Upper lobe of right lung (tissue), 1 donor: Measurements from ENCODE around the gene STRBP. TPM values are rescaled to one million over a fixed set of nuclear protein-coding genes. Genes with fewer than 3 reads are reported as not detected.

Source experiments
- ATAC-seq: fragments of 200-7000 bp; cut with Tn5 transposase; one replicate; pipeline ENCODE4 v1.9.1; 2020; ENCODE audit warnings: mild to moderate bottlenecking, moderate library complexity
- DNase-seq: peaks from one replicate; pipeline ENCODE4 v3.0.0-alpha.2; 2020
- H3K27ac ChIP-seq: fragments of 200-600 bp; one replicate; pipeline ENCODE4 v1.8.0; 2022
- H3K27me3 ChIP-seq: fragments of 200-600 bp; one replicate; pipeline ENCODE4 v1.8.0; 2022; ENCODE audit warnings: mild to moderate bottlenecking
- H3K36me3 ChIP-seq: fragments of 200-600 bp; one replicate; pipeline ENCODE4 v1.8.0; 2022
- H3K4me1 ChIP-seq: fragments of 200-600 bp; one replicate; pipeline ENCODE4 v1.8.0; 2022
- H3K4me3 ChIP-seq: fragments of 200-600 bp; one replicate; pipeline ENCODE4 v1.8.0; 2022; ENCODE audit warnings: mild to moderate bottlenecking
- H3K9me3 ChIP-seq: fragments of 200-600 bp; one replicate; pipeline ENCODE4 v1.8.0; 2022
- CTCF ChIP-seq: fragments of 200-600 bp; IDR thresholded peaks from one replicate; pipeline ENCODE4 v1.8.0; 2022; ENCODE audit warnings: antibody characterized with exemption
- intact Hi-C: fragments of 100-400 bp; cut with DNase I; formaldehyde crosslinking; loops from one replicate; pipeline ENCODE4 v1.11.0; 2022
- long read RNA-seq: library from polyadenylated mRNA; unstranded; transcript quantifications from one replicate; pipeline ENCODE4 v2.0.0, GENCODE V29; 2021
- total RNA-seq: library from RNA; stranded (reverse); fragmentation: NEBNext Ultra II Directional; extraction: Animal tissue kit (Norgen Biotek cat#: 25700); gene quantifications from one replicate; pipeline ENCODE4 v1.2.1, GENCODE V29; 2021
- donor health status: DM: no; HTN: yes; CAD: no; lungs with severe emphysema.

Gene STRBP
- 24.7 TPM for total RNA-seq
- long read RNA-seq, partial matches to known transcripts: 6 of 34 reads
- long read RNA-seq, other reads (novel, unspliced or antisense): 28 of 34 reads

- peak; percentile 98 for ATAC-seq
- Histone ChIP-seq H3K36me3 (no peaks in the 10 kb centered on the region), H3K4me1 (no peaks in the 10 kb centered on the region), H3K4me3 (peak within 1 kb of the TSS; percentile 77), H3K27me3 (no peaks in the 10 kb centered on the region), H3K27ac (peak within 1 kb of the TSS; percentile 39), H3K9me3 (no peaks in the 10 kb centered on the region)
- intact Hi-C loops: no loop called here
- peak; percentile 96 for DNase-seq
- no peak for TF ChIP-seq CTCF
Observed at GRCh38 chr9:123268465-123269259, at the start of gene STRBP. STRBP (minus strand) TSS chr9:123268586; CDS start chr9:123184134, 84,452 bp downstream.

GRCh38 chr9:123316053-123316718, 47.8 kb upstream of the STRBP start:
- H3K4me3 ChIP-seq: no peak overlapping the region
- intact Hi-C loops: no loop called here
- H3K36me3 ChIP-seq: no peaks in the 10 kb centered on the region
- no peak for ATAC-seq
- no peak overlapping the region for H3K27ac ChIP-seq
- no peaks in the 10 kb centered on the region for H3K27me3 ChIP-seq
- H3K4me1 ChIP-seq: peaks cover 8% of the 10 kb centered on the region
- H3K9me3 ChIP-seq: no peaks in the 10 kb centered on the region
- TF ChIP-seq CTCF: no peak
- peak; percentile 4 for DNase-seq

- DNase-seq (peak; percentile 4), ATAC-seq (no peak)
- no peaks in the 10 kb centered on the region for H3K36me3 ChIP-seq
- intact Hi-C loops: no loop called here
- peaks cover 8% of the 10 kb centered on the region for H3K4me1 ChIP-seq
- no peak overlapping the region for H3K27ac ChIP-seq
- no peaks in the 10 kb centered on the region for H3K9me3 ChIP-seq
- H3K27me3 ChIP-seq: no peaks in the 10 kb centered on the region
- no peak overlapping the region for H3K4me3 ChIP-seq
- no peak for TF ChIP-seq CTCF
Observed at GRCh38 chr9:123315635-123316034, 47.2 kb upstream of the STRBP start.

- Histone ChIP-seq H3K27me3 (no peaks in the 10 kb centered on the region), H3K4me3 (no peak overlapping the region), H3K36me3 (no peaks in the 10 kb centered on the region), H3K9me3 (no peaks in the 10 kb centered on the region), H3K4me1 (peaks cover 8% of the 10 kb centered on the region), H3K27ac (no peak overlapping the region)
- ATAC-seq (no peak), DNase-seq (no peak)
- TF ChIP-seq CTCF: no peak
- intact Hi-C loops: no loop called here
Observed at GRCh38 chr9:123314617-123315016, 46.2 kb upstream of the STRBP start.

GRCh38 chr9:123312306-123312877, 44.0 kb upstream of the STRBP start:
- H3K9me3 ChIP-seq: no peaks in the 10 kb centered on the region
- H3K4me3 ChIP-seq: no peak overlapping the region
- no peaks in the 10 kb centered on the region for H3K36me3 ChIP-seq
- no peak for TF ChIP-seq CTCF
- H3K4me1 ChIP-seq: no peaks in the 10 kb centered on the region
- intact Hi-C loops: no loop called here
- DNase-seq: peak; percentile 21
- no peak overlapping the region for H3K27ac ChIP-seq
- peak; percentile 14 for ATAC-seq
- no peaks in the 10 kb centered on the region for H3K27me3 ChIP-seq
